Memory B cell (primary cell): ENCODE results near the gene CNDP1.

Experiments
- ATAC-seq: fragments of 150-1000 bp; cut with Tn5 transposase; 2 replicates; pipeline ENCODE4 v1.10.0; 2021; ENCODE audit warnings: low read depth, mild to moderate bottlenecking, moderate library complexity
- DNase-seq, 2 donors: peaks; one replicate each; pipeline ENCODE4 v3.0.0; 2022; ENCODE audit warnings: low spot score in 2 of 2
- H3K27ac Mint-ChIP-seq: one replicate; pipeline ENCODE4 v1.8.0; 2022; ENCODE audit warnings: mild to moderate bottlenecking, moderate library complexity, mixed read lengths
- H3K27me3 Mint-ChIP-seq: one replicate; pipeline ENCODE4 v1.8.0; 2022; ENCODE audit warnings: mixed read lengths
- H3K36me3 Mint-ChIP-seq: one replicate; pipeline ENCODE4 v1.8.0; 2022; ENCODE audit warnings: mild to moderate bottlenecking, mixed read lengths
- H3K4me1 Mint-ChIP-seq: one replicate; pipeline ENCODE4 v1.8.0; 2022; ENCODE audit warnings: mixed read lengths
- H3K4me3 Mint-ChIP-seq: one replicate; pipeline ENCODE4 v1.8.0; 2022; ENCODE audit warnings: mild to moderate bottlenecking, moderate library complexity, mixed read lengths
- H3K9me3 Mint-ChIP-seq: one replicate; pipeline ENCODE4 v1.8.0; 2022; ENCODE audit warnings: mixed read lengths

The CNDP1 gene

GRCh38 chr18:74534981-74535649 lies 815 bp downstream of the CNDP1 start:
- Mint-ChIP-seq H3K27ac (no peak overlapping the region), H3K4me3 (no peak overlapping the region), H3K36me3 (no peaks in the 10 kb centered on the region), H3K27me3 (peaks cover 2% of the 10 kb centered on the region), H3K4me1 (no peaks in the 10 kb centered on the region), H3K9me3 (no peaks in the 10 kb centered on the region)
- ATAC-seq (no peak), DNase-seq (no peak)

DNA sequence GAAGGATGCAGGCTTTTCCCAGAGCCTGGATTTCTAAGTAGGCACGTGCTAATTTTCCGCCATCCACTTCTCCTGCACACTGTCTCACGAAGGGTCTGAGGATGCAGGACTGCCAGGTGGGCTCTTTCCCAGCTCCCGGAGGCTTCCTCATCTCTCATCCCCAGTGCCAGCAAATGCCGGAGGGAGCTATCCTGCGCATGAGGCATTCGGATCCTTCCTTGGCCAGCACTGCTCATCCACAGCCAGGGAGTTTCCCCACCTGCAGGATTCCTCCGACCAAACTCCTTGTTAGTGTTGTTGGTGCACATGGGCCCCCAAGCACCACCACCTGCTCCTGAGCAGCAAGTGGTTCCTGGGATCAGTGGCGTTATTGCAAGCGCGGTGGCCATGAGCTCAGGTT lies 5.0 kb downstream of the CNDP1 start:
- H3K9me3 Mint-ChIP-seq, result no peaks in the 10 kb centered on the region
- ATAC-seq, result no peak

DNA sequence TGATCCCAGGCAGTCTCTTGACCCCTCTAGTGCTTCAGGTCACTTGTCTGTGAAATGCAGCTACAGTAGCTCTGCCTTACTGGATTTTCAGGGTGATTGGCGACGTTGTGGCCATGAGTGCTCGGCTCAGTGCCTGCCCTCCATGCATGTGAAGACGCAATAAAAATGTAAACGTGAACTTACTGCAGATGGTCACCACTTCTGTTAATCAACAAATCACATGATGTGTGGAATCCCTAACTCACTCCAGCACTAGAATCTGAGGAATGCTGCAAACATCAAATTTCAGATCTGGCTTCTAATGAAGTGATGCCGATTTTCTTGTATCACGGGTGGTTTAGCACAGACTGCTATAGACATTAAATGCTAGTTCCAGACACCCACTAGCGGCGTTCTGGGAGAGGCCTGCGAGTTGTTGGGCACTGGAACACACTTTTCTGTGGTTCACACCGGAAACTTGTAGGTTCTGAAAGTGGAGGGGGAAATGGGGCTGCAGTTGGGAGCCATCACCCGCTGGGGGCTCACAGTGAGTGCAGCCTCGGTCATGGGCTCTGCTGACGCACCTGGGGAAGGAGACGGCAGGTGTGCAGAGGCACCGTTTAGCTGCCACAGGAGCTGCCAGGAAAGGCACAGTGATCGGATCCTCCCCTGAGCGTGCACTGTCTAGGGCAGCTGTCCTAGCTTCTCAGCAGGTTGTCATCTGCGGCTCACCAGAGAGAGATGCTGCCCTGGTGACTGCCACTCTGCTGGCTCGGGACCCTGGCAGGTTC lies 6.5 kb downstream of the CNDP1 start:
- ATAC-seq (no peak), DNase-seq (no peak)
- no peaks in the 10 kb centered on the region for H3K9me3 Mint-ChIP-seq
- no peaks in the 10 kb centered on the region for H3K4me1 Mint-ChIP-seq
- H3K36me3 Mint-ChIP-seq, result no peaks in the 10 kb centered on the region
- no peak overlapping the region for H3K27ac Mint-ChIP-seq
- peaks cover 8% of the 10 kb centered on the region for H3K27me3 Mint-ChIP-seq
- no peak overlapping the region for H3K4me3 Mint-ChIP-seq

More for the DNA sequence above, 5.0 kb downstream of the CNDP1 start:
- Mint-ChIP-seq H3K27me3 (peaks cover 6% of the 10 kb centered on the region), H3K4me3 (no peak overlapping the region), H3K36me3 (no peaks in the 10 kb centered on the region), H3K27ac (no peak overlapping the region), H3K4me1 (no peaks in the 10 kb centered on the region)
- DNase-seq, result no peak

- Mint-ChIP-seq H3K27ac (no peak overlapping the region), H3K36me3 (no peaks in the 10 kb centered on the region), H3K9me3 (no peaks in the 10 kb centered on the region), H3K27me3 (peaks cover 7% of the 10 kb centered on the region), H3K4me1 (no peaks in the 10 kb centered on the region), H3K4me3 (no peak overlapping the region)
- DNase-seq (no peak), ATAC-seq (no peak)
These were observed 7.6 kb downstream of the CNDP1 start for GRCh38 chr18:74541703-74542555.

GRCh38 chr18:74544898-74545297 lies 10.6 kb downstream of the CNDP1 start:
- DNase-seq (no peak), ATAC-seq (no peak)
- Mint-ChIP-seq H3K27me3 (peaks cover 7% of the 10 kb centered on the region), H3K4me3 (no peak overlapping the region), H3K27ac (no peak overlapping the region), H3K9me3 (peaks cover 3% of the 10 kb centered on the region), H3K4me1 (no peaks in the 10 kb centered on the region), H3K36me3 (no peaks in the 10 kb centered on the region)

GRCh38 chr18:74546007-74546406 lies 11.7 kb downstream of the CNDP1 start:
- Mint-ChIP-seq H3K4me1 (no peaks in the 10 kb centered on the region), H3K27me3 (peaks cover 5% of the 10 kb centered on the region), H3K36me3 (no peaks in the 10 kb centered on the region), H3K4me3 (no peak overlapping the region), H3K27ac (no peak overlapping the region), H3K9me3 (peaks cover 3% of the 10 kb centered on the region)
- ATAC-seq (no peak), DNase-seq (no peak)

GRCh38 chr18:74546751-74547530 lies 12.6 kb downstream of the CNDP1 start:
- DNase-seq (no peak), ATAC-seq (no peak)
- Mint-ChIP-seq H3K27me3 (peaks cover 7% of the 10 kb centered on the region), H3K9me3 (peaks cover 3% of the 10 kb centered on the region), H3K36me3 (no peaks in the 10 kb centered on the region), H3K27ac (no peak overlapping the region), H3K4me3 (no peak overlapping the region), H3K4me1 (no peaks in the 10 kb centered on the region)

DNA sequence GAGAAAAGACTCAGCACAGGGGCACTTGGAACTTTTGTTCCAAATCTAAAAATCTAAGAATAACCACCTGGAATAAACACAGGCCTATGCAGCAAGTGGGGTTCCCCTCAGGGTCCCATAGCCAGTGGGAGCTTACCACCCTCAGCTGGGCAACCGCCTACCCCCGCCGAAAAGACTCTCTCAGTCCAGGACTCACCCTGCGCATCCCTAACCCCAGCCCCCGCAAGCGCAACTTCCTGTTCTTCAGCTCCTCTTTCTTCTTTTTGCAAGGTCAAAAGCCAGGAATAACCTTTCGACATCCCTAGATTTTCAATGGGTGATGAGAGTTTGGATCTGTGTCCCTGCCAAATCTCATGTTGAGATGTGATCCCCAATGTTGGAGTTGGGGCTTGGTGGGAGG lies 13.6 kb downstream of the CNDP1 start:
- no peaks in the 10 kb centered on the region for H3K4me1 Mint-ChIP-seq
- no peak overlapping the region for H3K27ac Mint-ChIP-seq
- H3K9me3 Mint-ChIP-seq, result peaks cover 3% of the 10 kb centered on the region
- no peak for ATAC-seq
- no peaks in the 10 kb centered on the region for H3K36me3 Mint-ChIP-seq
- H3K4me3 Mint-ChIP-seq, result no peak overlapping the region
- H3K27me3 Mint-ChIP-seq, result peaks cover 5% of the 10 kb centered on the region
- DNase-seq, result no peak

GRCh38 chr18:74549591-74550104 lies 15.3 kb downstream of the CNDP1 start:
- DNase-seq (no peak), ATAC-seq (no peak)
- H3K36me3 Mint-ChIP-seq, result no peaks in the 10 kb centered on the region
- no peak overlapping the region for H3K27ac Mint-ChIP-seq
- peaks cover 3% of the 10 kb centered on the region for H3K9me3 Mint-ChIP-seq
- no peak overlapping the region for H3K4me3 Mint-ChIP-seq
- H3K27me3 Mint-ChIP-seq, result peaks cover 7% of the 10 kb centered on the region
- H3K4me1 Mint-ChIP-seq, result no peaks in the 10 kb centered on the region

- no peak for ATAC-seq
- peaks cover 3% of the 10 kb centered on the region for H3K9me3 Mint-ChIP-seq
- H3K4me1 Mint-ChIP-seq, result no peaks in the 10 kb centered on the region
These were observed 16.6 kb downstream of the CNDP1 start for GRCh38 chr18:74550886-74551285.

DNA sequence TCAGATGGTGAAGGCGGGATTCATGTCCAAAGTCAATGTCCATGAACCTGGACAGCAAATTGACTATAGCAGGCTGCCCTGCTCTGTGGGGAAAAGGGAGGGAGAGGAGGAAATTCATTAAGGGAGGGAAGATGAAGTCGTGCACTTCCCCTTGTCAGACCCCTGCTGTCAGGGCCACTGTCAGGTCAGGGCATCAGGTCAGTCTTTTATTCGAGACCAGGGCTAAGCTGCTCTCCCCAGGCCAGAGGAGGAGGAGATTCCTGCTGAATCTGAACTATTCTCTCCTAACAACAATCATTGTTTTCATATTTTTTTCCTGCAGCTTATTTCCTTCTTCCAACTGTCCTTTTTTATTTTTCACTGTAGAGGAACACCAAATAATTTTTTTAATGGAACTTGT lies 17.2 kb downstream of the CNDP1 start:
- Mint-ChIP-seq H3K27me3 (peaks cover 4% of the 10 kb centered on the region), H3K4me1 (no peaks in the 10 kb centered on the region), H3K9me3 (peaks cover 3% of the 10 kb centered on the region), H3K36me3 (no peaks in the 10 kb centered on the region), H3K4me3 (no peak overlapping the region), H3K27ac (no peak overlapping the region)
- DNase-seq, result no peak
- no peak for ATAC-seq

More at GRCh38 chr18:74550886-74551285, 16.6 kb downstream of the CNDP1 start:
- H3K4me3 Mint-ChIP-seq, result no peak overlapping the region
- no peak overlapping the region for H3K27ac Mint-ChIP-seq
- H3K27me3 Mint-ChIP-seq, result peaks cover 4% of the 10 kb centered on the region
- DNase-seq, result no peak
- H3K36me3 Mint-ChIP-seq, result no peaks in the 10 kb centered on the region

DNA sequence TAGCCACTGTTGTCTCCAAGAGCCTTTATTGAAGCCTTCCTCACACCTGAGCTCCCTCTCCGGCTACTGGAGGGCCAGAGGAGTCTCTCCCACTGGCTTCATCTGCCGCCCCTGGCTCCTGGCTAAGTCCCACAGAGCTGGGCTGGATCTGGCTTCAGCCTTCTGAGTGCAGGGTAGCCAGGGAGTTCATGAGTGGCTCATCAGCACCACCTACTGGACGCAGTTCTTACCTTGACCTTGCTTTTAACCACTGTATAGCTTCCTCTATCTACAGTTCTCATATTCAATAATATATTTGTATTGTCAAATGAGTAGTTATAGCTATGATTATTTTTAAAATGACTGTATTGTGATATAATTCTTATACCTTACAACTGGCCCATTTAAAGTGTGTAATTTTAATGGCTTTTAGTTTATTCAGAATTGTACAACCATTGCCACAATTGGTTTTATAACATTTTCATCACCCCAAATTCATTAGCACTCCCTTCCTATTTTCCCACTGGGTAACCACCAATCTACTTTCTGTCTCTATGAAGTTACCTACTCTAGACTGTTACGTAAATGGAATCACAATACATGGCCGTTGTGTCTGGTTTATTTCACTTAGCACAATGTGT lies 17.7 kb downstream of the CNDP1 start:
- peaks cover 3% of the 10 kb centered on the region for H3K9me3 Mint-ChIP-seq
- no peak overlapping the region for H3K4me3 Mint-ChIP-seq
- peaks cover 5% of the 10 kb centered on the region for H3K27me3 Mint-ChIP-seq
- DNase-seq (peak; percentile 68 to 72), ATAC-seq (peak; percentile 100)
- H3K27ac Mint-ChIP-seq, result no peak overlapping the region
- no peaks in the 10 kb centered on the region for H3K36me3 Mint-ChIP-seq
- no peaks in the 10 kb centered on the region for H3K4me1 Mint-ChIP-seq

- Mint-ChIP-seq H3K4me1 (no peaks in the 10 kb centered on the region), H3K4me3 (no peak overlapping the region), H3K9me3 (no peaks in the 10 kb centered on the region), H3K27me3 (peaks cover 14% of the 10 kb centered on the region), H3K27ac (no peak overlapping the region), H3K36me3 (no peaks in the 10 kb centered on the region)
- ATAC-seq (no peak), DNase-seq (no peak)
These were observed 21.8 kb downstream of the CNDP1 start for GRCh38 chr18:74556126-74556525.
